GM21515 (cell line): ENCODE measurements around the gene MAP4K5.

Source experiments
- ATAC-seq: cut with Tn5 transposase; IDR thresholded peaks from one replicate; pipeline ENCODE4 v1.9.1; 2021; ENCODE audit not compliant: unreplicated experiment

MAP4K5 gene

DNA sequence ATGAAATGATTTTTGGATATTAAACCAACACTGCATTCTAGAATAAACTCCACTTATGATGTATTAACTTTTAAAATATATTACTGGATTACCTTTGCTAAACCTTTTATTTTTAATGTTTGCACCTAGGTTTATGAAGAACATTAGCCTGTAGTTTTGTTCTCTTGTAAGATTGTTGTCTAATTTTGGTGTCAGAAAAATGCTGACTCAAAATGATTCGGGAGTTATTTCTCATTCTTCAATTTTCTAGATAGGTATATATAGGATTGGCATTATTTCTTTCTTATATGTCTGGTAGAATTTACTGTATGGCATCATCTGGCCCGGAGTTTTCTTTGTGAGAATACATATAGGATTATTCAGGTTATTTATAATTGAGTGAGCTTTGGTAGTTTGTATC is 54.6 kb downstream of the MAP4K5 start:
- ATAC-seq: no peak

DNA sequence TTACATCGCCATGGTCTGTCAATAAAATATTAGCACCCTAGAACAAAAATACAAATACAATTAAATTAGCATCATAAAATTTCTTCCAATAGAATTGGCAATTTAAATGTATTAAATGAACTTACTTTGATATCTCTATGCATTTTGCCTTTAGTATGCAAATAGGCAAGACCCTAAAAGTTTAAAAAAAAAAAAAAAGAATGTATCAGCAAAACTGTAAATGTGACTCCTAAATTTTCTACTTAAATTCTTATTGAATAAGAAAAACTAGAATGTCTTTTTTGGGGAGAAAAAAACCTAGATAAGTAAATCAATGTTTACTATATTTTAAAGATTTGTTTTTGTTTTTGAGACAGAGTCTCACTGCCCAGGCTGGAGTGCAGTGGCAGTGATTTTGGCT is 56.2 kb downstream of the MAP4K5 start:
- no peak for ATAC-seq

DNA sequence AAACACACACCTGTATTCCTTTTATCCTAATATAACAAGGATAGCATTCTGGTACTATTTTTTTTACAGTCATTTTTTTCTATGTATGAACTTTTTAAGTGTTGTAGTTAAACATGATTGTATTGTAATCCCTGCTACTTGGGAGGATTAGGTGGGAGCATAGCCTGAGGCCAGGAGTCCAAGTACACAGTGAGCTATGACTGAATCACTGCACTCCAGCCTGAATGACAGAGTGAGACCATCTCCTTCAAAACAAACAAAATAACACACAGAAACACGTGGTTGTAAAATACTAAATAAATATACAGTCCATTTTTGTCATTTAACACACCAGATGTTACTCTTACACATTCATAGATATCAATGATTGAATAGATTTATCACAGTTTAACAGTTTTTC is 56.9 kb downstream of the MAP4K5 start:
- ATAC-seq: no peak

DNA sequence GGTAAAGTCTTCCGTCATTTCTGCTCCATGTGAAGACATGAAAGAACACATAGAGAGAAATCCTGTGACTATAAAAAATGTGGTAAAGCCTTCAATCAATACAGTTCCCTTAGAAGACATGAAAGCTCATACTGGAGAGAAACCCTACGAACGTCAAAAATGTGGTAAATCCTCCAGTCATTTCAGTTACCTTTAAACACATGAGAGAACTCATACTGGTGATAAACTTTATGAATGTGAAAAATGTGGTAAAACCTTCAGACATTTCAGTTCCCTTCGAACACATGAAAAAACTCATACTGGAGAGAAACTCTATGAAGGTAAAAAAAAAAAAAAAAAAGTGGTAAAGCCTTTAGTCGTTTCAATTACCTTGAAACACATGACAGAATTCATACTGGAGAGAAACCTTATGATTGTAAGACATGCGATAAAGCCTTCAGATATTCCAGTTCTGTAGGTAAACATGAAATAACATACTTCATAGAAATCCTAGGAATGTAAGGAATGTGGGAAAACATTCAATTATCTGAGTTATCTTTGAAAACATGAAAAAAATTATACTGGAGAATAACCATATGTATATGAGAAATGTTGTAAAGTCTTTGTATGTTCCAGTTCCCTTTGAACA is 60.4 kb downstream of the MAP4K5 start:
- ATAC-seq: no peak

DNA sequence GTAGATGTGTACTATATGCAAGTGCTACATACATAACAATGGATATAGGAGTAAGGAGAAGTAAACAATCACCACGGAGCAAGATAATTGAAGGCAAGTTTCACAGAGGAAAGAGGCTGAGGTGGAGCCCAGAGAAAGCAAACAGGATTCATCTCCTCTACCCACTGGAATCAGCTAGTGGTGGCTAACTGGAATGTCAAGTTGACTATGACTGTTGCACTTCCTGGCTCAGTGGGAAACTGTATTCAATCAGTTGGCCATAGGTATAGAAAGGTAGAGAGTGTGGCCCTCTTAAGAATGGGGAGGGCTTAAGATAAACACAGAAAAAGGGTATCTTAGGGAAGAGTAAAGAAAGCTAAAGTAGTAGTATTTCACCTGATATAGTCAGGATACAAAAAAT is 62.4 kb downstream of the MAP4K5 start:
- no peak for ATAC-seq

DNA sequence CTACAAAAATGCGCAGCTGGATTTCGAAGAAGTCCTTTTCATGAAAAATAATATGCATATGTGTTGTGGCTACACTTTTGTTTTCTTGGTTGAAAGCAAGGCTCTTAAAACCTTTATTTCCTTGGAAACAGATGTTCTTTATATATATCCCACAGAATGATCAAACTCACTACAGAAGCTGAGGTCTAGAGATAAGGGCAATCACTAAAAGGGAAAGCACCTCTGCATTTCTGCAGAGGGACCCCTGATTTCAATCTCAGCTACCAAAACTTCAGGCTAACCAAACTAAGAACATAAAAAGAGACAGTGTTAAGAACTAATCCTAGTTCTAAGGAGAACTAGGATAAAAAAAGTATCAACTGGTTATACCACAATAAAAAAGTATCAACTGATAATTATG is 70.3 kb downstream of the MAP4K5 start:
- no peak for ATAC-seq

DNA sequence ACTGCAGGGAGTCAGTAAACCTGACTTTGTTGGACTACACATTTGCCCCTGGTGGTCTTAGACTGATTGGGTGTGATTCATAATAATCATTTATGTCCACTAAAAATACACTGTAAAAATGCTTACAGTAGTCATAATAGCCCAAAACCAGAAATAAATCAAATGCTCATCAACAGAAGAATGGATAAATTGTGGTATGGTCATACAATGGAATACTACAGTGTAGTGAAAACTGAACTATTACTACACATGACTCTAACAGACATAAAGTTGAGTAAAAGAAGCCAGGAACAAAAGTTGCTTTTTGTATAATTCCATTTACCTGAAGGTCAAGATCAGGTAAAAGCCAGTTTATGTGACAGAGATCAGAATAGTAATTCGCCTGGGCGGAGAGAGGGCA is 78.5 kb downstream of the MAP4K5 start:
- ATAC-seq: no peak

DNA sequence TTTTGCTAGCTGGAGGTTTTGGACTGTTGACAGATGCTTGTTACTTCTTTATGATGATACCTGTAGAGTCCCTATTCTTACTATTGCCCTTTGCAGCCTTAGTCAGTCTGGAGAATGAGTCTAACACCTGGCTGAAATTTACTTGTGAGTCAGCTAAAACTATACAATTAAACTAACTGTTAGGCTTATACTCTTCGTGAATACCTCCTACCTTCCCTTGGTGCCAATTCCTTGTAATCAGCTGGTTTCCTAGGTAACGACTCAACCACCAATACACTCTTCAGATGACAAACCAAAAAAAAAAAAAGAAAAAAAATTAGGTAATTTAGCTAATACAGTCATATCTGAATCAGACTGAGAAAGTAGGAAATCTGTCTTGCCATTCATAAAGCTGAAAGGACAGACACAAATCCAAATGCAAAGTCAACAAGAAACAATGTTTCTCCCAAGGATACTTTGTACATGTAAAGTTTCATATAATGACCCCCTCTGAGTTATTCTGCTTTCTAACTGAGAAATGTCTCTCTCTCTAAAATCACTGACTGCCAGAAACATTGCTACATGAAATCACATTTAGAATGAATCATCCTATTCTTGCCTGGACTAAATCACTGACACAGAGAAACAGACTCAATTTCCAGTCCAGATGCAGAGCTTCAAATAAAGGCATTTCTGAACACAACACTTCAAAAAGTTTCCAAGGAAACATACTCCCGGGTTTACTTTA is 79.2 kb downstream of the MAP4K5 start:
- no peak for ATAC-seq

DNA sequence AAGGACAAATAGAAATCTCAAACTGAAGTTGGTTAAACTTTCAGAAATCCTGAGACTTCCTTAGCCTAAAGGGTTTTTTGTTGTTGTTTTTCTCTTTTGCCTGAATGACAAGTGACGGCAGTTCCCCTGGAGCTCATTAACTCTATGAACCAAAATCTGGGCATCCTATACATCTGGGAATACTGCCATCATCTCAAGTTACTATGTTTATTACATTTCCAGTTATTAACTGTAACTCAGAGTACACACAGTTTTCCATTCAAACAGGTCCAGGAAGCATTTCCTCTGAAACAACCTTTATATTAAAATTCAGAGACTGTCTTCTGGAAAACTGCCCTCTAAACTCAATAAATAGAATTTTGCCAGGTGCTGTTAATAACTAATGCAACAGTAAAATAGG is 80.1 kb downstream of the MAP4K5 start:
- no peak for ATAC-seq

DNA sequence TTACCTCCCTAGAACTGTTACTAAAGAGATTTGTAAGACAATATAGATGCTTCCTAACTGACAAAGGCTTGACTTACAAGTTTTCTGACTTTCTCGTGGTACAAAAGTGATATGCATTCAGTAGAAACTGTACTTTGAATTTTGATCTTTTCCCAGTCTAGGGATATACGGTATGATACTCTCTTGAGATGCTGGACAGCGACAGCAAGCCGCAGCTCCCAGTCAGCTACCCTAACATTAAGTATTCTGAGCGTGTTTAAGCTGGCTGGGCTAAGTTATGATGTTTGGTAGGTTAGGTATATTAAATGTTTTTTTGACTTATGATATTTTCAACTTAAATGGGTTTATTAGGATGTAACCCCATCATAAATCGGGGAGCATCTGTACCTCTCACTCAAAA is 80.5 kb downstream of the MAP4K5 start:
- no peak for ATAC-seq

DNA sequence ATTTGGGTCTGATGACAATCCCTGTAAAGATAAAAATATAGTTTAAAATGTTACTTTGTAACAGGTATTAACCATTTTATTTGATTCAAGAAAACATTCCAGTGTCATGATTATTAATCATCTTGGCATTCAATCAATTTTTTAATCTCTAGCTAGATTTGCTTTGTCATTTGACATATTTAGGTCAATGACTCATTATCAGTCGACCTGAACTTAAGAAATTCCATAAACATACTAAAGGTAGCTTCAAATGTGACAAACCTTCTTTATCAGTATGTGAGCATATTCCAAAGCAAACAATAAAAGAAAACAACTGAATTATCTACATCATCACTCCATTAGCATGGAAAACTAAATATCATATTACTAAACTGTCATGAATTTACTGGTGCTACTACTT is 84.9 kb downstream of the MAP4K5 start:
- ATAC-seq: no peak

DNA sequence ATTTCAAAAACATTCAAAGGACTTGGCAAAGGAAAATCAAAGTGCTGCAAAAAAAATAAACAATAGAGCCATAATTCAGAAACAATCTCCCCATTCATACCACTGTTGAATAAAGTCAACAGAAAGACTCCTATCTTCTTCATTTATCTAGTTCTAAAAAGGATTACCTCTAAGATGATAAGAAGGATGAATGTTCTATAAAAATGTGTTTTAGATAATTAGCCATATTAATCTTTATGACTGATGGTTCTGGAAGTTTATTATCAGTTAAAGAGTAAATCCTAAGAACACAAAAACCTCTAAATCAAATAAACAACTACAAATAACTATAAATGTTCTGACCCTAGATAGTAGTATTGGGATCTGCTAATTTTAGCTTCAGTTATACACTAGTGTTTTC is 97.8 kb downstream of the MAP4K5 start:
- ATAC-seq: no peak

DNA sequence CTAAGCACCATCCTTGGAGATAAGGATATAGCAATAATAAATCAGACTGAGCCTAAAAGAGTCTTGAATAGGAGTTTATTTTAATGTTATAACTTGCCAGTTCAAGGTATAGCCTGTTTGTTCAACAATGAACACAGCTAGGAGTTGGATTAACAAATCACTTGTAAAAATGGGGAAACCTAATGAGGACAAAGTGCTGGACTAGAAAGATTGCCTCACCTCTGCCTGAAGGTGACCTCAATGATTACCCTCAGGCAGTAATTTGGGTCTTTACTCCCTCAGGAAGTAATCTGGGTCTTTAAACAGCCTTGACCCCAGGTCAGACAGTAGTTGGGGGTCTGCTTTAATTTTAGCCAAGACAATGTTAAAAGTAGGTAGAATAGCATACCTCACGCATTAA is 100.2 kb downstream of the MAP4K5 start:
- no peak for ATAC-seq

DNA sequence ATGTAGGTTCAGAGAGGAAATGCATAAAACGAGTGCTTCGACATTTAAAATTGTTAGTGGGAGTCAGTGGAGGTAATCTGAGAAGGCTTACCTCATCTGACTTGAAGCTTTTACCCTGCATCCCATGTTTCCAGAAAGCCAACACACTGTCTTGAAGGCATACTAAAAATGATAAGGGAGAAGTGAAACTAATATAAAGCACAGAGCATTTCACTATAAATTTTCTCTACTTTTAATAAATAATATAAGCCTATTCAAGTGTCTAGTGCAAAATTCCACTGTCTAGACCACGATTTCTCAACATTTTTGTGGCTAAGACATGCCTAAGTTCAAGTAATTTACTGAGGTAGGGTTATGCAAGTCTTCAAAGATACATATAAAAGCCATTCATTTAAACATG is 106.6 kb downstream of the MAP4K5 start:
- ATAC-seq: no peak

DNA sequence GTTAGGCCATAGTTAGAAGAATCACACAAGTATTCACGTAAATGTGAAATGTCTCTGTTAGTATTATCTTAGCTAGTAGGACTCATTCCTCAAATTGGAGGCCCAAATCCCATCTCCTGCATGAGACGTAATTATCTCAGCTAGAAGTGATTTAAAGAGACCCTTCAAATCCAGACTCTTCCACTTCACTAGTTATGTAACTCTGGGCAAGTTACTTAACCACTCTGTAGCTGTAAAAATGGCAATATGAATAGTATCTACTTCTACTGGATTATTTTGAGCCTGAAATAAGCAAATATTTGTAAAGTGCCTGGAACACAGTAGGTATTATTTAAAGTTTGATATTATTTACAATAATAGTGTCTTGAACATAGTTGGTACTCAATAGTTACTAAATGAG is 107.3 kb downstream of the MAP4K5 start:
- ATAC-seq: no peak

DNA sequence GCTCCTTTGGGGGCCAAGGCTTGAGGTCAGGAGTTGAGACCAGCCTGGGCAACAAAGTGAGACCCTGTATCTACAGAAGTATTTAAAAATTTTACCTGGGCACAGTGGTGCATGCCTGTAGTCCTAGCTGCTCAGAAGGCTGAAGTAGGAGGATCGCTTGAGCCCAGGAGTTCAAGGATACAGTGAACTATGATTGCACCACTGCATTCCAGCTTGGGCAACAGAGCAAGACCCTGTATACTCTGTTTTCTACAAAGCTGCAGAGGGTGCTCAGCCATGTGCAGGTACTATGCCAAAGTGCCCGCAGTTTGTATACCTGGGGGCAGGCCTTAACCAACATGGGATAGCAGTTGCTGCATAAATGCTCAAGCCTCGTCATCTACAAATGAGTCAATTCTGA is 108.8 kb downstream of the MAP4K5 start:
- no peak for ATAC-seq

DNA sequence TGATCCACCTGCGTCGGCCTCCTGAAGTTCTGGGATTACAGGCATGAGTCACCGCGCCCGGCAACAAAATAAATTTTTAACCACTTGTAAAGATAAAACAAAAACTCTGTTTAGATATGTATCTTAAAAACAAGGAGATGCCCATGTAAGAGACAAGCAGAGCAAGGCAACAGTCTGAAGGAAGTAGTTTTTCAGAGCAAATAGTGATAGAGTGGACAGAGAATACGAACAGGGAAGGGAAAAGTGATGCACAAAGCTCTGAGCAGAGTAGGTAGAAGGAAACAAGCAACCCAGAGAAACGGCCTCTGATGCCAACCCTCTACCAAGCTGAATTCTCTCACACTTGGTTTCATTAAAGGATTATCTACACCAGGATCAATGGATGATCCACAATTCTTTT is 110.9 kb downstream of the MAP4K5 start:
- no peak for ATAC-seq

DNA sequence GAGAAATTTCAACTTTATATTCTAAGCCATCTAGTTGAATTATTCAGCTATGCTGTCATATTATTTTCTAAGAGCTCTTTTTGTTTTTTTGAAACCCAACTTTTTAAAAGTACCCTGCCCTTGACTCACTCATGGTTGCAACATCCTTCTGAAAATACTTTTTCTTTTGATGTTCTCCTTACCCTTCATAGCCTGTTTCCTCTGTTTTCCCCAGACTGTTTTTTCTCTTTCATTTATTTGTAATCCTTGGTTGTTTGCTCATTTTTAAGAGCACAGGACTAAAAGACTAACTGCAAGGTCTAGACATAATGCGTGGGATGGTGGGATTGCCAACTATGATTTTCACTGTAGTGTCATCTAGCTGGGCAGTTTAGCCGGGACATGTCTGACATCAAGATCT is 114.5 kb downstream of the MAP4K5 start:
- no peak for ATAC-seq

DNA sequence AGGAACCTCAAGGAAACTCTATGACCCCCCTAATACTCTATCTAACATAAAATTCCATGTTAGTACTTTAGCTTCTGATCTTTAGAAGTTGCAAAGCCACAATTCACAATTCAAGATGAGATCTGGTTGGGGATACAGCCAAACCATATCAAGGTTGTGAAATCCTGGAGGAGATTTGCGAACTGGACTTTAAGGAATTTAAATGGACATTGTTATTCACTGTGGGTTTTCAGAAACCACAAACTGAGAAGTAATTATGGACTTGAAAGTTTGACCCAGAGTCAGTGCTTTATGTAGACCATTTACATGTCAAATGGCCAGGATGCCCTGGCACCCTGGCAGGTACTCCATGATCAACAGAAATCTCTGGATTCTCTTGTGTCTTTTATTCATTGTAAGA is 121.4 kb downstream of the MAP4K5 start:
- ATAC-seq: no peak

DNA sequence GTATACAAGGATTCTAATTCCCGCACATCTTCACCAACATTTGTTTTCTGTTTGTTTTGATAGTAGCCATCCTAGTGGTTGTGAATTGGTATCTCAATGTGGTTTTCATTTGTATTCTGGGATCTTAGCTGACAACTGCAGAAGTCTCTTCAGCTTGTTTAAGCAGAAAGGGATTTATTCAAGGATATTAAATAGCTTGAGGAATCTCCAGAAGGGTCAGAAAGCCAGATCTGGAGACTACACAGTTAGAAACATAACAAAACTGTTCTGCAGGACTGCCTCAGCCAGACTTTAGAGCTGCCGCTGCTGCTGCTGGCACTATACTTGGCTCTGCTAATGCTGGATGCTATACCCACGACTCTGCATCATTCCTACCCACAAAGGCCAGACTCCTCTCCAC is 122.3 kb downstream of the MAP4K5 start:
- no peak for ATAC-seq

DNA sequence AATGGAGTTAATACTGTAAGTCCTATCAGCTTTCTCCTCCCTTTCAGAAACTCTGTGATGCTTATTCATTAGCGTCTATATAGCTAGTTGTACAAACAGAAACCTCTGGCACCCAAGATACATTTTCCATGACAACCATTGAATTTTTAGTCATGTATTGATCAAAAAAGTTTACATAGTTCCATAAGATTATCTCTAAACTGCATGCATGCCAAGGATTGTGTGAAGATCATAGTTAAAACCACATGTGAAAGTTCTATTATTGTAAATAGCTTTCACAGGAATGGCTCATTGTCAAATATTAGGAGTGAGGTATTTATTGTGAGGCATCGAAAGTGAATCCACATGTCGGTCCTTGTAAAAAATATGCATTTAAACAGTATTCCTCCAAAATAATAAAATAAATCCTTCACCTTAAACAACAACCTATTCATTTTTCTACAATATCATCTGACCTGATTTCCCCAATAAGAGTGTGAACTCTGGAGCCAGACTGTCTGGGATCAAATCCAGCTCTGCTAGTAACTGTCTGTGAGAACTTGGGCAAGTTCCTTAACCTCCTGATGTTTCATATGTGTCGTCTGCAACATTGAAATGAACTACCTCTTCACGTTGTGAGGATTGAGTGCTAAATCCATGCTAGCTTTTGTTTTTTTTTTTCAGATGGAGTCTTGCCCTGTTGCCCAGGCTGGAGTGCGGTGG is 125.1 kb downstream of the MAP4K5 start:
- ATAC-seq: no peak

DNA sequence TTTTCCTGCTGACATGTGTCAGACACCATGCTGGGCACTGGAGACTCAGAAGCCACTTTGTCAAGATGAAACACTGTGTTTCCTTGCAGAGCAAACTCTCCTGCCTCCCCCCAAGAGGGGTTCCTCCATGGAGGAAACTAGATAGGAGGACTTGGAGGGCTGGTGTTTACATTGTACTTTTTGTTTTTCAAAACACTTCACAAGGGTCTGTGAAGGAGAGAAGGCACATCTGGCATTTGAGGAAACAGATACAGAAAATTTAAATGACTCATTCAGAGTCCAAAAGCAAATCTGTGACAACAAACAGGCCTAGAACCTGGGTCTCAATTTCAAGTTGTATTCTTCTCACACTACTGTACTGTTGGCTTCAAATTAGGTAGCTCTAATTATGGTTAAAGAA is 128.9 kb downstream of the MAP4K5 start:
- ATAC-seq: no peak

DNA sequence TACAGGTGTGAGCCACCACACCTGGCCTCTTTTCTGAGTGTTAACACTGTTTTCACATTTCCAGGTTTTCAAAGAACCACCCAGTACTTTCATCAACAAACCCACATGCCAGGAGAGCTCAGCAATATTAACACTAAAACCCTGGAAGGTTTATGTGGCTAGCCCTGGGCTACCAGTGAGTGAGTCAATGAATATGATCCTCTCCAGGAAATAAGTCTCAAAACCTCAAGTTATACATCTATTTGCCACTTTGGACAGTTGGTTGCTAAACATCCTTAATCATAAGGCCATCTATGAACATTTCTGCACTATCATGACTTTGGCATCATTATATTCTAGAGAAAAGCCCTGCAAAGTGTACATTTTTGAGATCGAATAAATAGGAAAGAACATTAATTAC is 129.4 kb downstream of the MAP4K5 start:
- ATAC-seq: no peak
